ENCODE results near the gene CYP4F11. TPM values are rescaled to one million over a fixed set of nuclear protein-coding genes. Genes with fewer than 3 reads are reported as not detected.

CYP4F11 gene
- total and polyA plus RNA-seq, 2 of the 13 experiments (the other 11 are each of a cell fraction or from before 2014, with no cell fraction given): 7.8 to 8.4 TPM

- TF ChIP-seq, protein P1, sequence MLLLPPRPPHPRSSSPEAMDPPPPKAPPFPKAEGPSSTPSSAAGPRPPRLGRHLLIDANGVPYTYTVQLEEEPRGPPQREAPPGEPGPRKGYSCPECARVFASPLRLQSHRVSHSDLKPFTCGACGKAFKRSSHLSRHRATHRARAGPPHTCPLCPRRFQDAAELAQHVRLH (CRISPR knock-in tag; IDR thresholded peaks at IDR 0.05; ENCODE audit: borderline replicate concordance, low read depth): no peak
- TF ChIP-seq NCOA1 (CRISPR knock-in tag; IDR thresholded peaks at IDR 0.05): no peak
- no peak for TF ChIP-seq ATRX (CRISPR knock-in tag; IDR thresholded peaks at IDR 0.05; ENCODE audit: borderline replicate concordance)
- TF ChIP-seq, protein P2, sequence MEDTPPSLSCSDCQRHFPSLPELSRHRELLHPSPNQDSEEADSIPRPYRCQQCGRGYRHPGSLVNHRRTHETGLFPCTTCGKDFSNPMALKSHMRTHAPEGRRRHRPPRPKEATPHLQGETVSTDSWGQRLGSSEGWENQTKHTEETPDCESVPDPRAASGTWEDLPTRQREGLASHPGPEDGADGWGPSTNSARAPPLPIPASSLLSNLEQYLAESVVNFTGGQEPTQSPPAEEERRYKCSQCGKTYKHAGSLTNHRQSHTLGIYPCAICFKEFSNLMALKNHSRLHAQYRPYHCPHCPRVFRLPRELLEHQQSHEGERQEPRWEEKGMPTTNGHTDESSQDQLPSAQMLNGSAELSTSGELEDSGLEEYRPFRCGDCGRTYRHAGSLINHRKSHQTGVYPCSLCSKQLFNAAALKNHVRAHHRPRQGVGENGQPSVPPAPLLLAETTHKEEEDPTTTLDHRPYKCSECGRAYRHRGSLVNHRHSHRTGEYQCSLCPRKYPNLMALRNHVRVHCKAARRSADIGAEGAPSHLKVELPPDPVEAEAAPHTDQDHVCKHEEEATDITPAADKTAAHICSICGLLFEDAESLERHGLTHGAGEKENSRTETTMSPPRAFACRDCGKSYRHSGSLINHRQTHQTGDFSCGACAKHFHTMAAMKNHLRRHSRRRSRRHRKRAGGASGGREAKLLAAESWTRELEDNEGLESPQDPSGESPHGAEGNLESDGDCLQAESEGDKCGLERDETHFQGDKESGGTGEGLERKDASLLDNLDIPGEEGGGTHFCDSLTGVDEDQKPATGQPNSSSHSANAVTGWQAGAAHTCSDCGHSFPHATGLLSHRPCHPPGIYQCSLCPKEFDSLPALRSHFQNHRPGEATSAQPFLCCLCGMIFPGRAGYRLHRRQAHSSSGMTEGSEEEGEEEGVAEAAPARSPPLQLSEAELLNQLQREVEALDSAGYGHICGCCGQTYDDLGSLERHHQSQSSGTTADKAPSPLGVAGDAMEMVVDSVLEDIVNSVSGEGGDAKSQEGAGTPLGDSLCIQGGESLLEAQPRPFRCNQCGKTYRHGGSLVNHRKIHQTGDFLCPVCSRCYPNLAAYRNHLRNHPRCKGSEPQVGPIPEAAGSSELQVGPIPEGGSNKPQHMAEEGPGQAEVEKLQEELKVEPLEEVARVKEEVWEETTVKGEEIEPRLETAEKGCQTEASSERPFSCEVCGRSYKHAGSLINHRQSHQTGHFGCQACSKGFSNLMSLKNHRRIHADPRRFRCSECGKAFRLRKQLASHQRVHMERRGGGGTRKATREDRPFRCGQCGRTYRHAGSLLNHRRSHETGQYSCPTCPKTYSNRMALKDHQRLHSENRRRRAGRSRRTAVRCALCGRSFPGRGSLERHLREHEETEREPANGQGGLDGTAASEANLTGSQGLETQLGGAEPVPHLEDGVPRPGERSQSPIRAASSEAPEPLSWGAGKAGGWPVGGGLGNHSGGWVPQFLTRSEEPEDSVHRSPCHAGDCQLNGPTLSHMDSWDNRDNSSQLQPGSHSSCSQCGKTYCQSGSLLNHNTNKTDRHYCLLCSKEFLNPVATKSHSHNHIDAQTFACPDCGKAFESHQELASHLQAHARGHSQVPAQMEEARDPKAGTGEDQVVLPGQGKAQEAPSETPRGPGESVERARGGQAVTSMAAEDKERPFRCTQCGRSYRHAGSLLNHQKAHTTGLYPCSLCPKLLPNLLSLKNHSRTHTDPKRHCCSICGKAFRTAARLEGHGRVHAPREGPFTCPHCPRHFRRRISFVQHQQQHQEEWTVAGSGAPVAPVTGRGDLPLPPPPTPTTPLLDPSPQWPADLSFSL (CRISPR knock-in tag; IDR thresholded peaks at IDR 0.05): no peak
These were observed 64.5 kb downstream of the CYP4F11 start (continued) for GRCh38 chr19:15869873-15870272.

DNA sequence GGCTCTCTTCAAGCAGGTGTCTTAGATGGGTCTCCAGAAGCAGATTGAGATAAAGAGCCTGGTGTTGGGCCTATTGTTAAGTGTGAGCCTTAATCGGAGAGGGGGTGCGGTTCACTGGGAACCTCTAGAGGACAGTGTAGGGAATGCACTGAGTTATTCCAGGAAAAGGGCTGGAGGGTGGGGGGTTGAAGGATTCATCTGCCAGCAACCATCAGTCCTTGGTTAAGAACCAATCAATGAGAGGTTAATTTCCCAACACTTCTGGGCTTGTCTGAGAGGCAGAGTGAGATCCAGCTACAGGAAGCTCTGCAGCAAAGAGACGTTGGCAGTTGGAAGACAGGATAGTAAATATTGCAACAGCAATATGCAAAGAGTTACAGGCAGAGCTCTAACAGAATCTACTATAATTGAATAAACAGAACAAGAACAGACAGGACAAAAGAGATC is 65.2 kb downstream of the CYP4F11 start:
- H3K4me1 ChIP-seq (ENCODE audit: insufficient read depth, low read length): 0 out of 2 replicates have a peak, but pooled peaks cover 12% of the 10 kb centered on the region
- peak; percentile 93 for ATAC-seq
- ChIA-PET CTCF (ENCODE audit: low intra/inter-chr PET ratio, low total read pairs) (interaction anchor here (1.4 kb wide), 1 partner anchor 240 kb away, joined by 12 read pairs; no protein-coding TSS in a partner anchor), POLR2A (no interaction called here)
- WGBS (ENCODE audit: low lambda C conversion rate): 2% methylated on average over 3 of the region's 3 CpGs
- intact Hi-C loops (cut with micrococcal nuclease; ENCODE audit: unreplicated experiment) (loop anchor here (1.0 kb wide), 1 partner anchor 240 kb away; no protein-coding TSS in a partner anchor), in situ Hi-C loops (cut with HindIII; ENCODE audit: extremely low pct_ligation_motif_present, low pct_unique_long_range_greater_than_20kb) (no loop called here)
- H3K27ac ChIP-seq (ENCODE audit: extremely low read length, insufficient read depth, low read length): no peak overlapping the region
- H3K36me3 ChIP-seq (replicated peaks in 1 of 2; ENCODE audit: control insufficient read depth in 1 of 2, insufficient read depth in 2 of 2, low read length in 2 of 2): no peaks in the 10 kb centered on the region
- H4K20me1 ChIP-seq (ENCODE audit: insufficient read depth, low read length): no peaks in the 10 kb centered on the region
- no peaks in the 10 kb centered on the region for H3K79me2 ChIP-seq (ENCODE audit: insufficient read depth, low read length)
- FAIRE-seq: peak; percentile 88
- no peak overlapping the region for H3K9ac ChIP-seq (ENCODE audit: insufficient read depth, low read depth, low read length)
- H3K9me3 ChIP-seq (ENCODE audit: low read length): no peaks in the 10 kb centered on the region
- no TSS peak for BruUV-seq (replicated peaks)
- DNase-seq (ENCODE audit: low spot score): peak; percentile 60
- no peak overlapping the region for H3K4me2 ChIP-seq (ENCODE audit: low read depth, low read length)
- no peak overlapping the region for H3K4me3 ChIP-seq (replicated peaks in 1 of 3; ENCODE audit: insufficient read depth in 1 of 3, low read depth in 2 of 3, low read length in 3 of 3)
- no peak overlapping the region for H2AFZ ChIP-seq (ENCODE audit: low read length)
- H3K27me3 ChIP-seq (ENCODE audit: control insufficient read depth in 1 of 2, insufficient read depth in 2 of 2, low read length in 2 of 2): no peaks in the 10 kb centered on the region
- TF ChIP-seq GATAD2A (CRISPR knock-in tag; IDR thresholded peaks at IDR 0.05) (0 out of 2 replicates have a peak, but pooled peaks have one; percentile 8), STAG1 (CRISPR knock-in tag; IDR thresholded peaks at IDR 0.05) (peak; percentile 68), ZNF710 (CRISPR knock-in tag; IDR thresholded peaks at IDR 0.05; ENCODE audit: borderline replicate concordance) (0 out of 2 replicates have a peak, but pooled peaks have one; percentile 20), ZNF572 (CRISPR knock-in tag; IDR thresholded peaks at IDR 0.05) (no peak), SMARCC2 (IDR thresholded peaks at IDR 0.05) (no peak), SUZ12 (IDR thresholded peaks at IDR 0.05; ENCODE audit: low read depth, low read length) (no peak)
- TF ChIP-seq, protein P3, sequence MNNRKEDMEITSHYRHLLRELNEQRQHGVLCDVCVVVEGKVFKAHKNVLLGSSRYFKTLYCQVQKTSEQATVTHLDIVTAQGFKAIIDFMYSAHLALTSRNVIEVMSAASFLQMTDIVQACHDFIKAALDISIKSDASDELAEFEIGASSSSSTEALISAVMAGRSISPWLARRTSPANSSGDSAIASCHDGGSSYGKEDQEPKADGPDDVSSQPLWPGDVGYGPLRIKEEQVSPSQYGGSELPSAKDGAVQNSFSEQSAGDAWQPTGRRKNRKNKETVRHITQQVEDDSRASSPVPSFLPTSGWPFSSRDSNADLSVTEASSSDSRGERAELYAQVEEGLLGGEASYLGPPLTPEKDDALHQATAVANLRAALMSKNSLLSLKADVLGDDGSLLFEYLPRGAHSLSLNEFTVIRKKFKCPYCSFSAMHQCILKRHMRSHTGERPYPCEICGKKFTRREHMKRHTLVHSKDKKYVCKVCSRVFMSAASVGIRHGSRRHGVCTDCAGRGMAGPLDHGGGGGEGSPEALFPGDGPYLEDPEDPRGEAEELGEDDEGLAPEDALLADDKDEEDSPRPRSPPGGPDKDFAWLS (CRISPR knock-in tag; IDR thresholded peaks at IDR 0.05; ENCODE audit: borderline replicate concordance): no peak

Data from HepG2 (cell line).